Fibroblast of lung (primary cell): Measurements from ENCODE around the gene PICALM.

Experiments
- CTCF ChIP-seq, 2 donors: IDR thresholded peaks in 1 of 2; conservative IDR thresholded peaks in 1 of 2; 1 replicate in 1 of 2; 2 replicates in 1 of 2; pipeline ENCODE4 v1.5.1; 2011 to 2012; ENCODE audit warnings: low read length in 2 of 2, control low read depth in 1 of 2, inconsistent platforms in 1 of 2, low read depth in 1 of 2, mild to moderate bottlenecking in 1 of 2
- EZH2 ChIP-seq: IDR thresholded peaks from 2 replicates; pipeline ENCODE4 v1.5.1; 2012; ENCODE audit warnings: low read length, control low read depth, mild to moderate bottlenecking; ENCODE audit errors: missing control alignments

DNA sequence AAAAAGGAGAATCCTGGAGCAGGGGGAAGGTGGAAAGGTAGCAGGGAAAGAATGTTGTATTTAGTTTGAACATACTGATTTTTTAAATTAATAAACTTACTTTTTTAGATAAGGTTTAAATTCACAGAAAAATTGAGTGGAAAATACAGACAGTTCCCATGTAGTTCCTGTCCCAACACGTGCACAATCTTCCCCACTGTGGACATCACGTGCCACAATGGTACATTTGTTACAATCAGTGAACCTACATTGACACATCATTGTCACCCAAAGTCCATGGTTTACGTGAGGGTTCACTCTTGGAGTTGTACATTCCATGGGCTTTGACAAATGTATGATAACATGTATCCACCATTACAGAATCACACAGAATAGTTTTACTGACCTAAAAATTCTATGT lies 10.5 kb upstream of the PICALM start:
- TF ChIP-seq CTCF (conservative IDR thresholded peaks at IDR 0.05 in 1 of 2, IDR thresholded peaks at IDR 0.05 in 1 of 2; ENCODE audit: low read depth in 1 of 2, low read length in 2 of 2), result no peak
- no peak for TF ChIP-seq EZH2
